Hypothalamus (tissue), 51 donors: Measurements from ENCODE around the gene EIF2D.

Experiments
- DNase-seq, 51 donors: peaks; one replicate each; lab custom pipeline; 2025; lab: John Stamatoyannopoulos, UW

EIF2D gene

DNA sequence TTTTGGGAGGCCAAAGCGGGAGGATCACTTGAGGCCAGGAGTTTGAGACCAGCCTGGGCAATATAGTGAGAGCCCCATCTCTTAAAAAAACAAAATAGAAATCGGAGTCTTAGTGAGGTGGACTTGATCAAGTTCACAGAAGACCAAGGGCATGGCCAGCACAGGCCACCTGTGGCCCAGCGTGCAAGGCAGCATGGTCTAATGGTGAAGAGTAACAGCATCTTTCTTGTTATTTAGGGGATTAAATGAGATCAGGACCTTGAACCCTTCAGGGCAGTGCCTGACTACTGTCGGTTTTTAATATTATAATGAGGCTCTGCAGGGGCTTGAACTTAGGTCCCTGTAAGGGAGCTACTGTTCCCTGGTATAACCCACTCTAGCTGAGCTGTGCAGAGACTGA lies 38.5 kb downstream of the EIF2D start:
- DNase-seq = no peak

DNA sequence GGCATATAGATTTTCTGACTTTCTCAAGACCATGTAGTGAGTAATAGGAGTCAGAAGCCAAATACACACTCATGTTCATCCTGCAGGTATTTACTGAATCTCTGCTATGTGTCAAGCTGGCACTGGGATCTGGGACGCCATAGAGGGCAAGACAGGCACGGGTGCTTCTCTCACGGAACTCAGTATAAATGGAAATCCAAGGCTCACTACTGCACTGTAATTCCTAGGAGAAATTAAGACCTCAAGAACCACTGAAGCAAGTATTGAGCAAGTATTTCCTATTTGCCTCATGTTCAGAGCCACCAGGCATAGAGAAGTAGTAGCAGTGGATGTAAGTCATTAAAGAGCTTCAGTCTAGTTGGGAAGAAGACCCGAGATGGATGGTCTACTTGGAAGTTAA lies 38.9 kb downstream of the EIF2D start:
- no peak for DNase-seq

DNA sequence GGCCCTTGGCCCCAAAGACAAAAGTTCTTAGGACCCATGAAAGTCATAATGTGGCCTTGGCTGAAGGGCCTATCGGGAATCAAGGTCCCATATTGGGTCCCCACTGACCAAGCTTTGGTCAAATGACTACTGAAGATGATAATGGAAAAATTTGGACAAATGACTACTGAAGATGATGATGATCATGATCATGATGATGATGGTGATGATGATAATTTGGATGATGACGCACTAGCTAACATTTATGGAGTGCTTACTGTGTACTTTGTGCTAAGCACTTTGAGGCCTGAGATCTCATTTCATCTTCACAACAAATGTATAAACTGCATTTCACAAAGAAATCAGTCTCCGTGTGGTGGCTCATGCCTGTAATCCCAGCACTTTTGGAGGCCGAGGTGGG lies 39.4 kb downstream of the EIF2D start:
- no peak for DNase-seq

DNA sequence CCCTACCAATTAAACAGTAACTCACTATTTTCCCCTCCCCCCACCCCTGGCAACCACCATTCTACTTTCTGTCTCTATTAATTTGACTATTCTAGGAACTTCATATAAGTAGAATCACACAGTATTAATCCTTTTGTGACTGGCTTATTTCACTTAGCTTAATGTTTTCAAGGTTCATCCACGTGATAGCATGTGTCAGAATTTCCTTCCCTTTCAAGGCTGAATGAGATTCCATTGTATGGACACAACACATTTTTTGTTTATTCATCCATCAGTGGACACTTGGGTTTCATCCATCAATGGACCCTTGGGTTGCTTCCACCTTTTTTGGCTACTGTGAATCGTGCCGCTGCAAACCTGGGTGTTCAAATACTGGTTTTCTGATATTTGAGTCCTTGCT lies 41.7 kb downstream of the EIF2D start:
- no peak for DNase-seq

DNA sequence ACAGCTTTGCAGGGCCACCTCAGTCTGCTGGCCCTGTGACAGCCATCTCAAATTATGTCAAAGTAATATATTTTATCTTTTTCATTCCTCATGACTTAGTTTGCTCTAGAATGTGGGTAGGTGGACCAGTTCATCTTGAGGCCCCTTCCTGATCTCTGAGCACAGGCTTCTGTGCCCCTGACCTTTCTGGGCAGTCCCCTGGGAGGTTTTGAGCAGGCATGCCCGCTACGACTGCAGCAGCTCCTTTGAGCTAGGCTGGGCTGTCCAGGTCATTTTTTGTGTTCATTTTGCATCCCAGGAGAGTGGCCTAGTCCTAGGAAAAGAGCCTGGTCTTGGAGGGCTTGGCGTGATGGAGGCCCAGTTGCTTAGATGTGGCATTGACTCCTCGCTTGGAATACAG lies 42.7 kb downstream of the EIF2D start:
- no peak for DNase-seq

DNA sequence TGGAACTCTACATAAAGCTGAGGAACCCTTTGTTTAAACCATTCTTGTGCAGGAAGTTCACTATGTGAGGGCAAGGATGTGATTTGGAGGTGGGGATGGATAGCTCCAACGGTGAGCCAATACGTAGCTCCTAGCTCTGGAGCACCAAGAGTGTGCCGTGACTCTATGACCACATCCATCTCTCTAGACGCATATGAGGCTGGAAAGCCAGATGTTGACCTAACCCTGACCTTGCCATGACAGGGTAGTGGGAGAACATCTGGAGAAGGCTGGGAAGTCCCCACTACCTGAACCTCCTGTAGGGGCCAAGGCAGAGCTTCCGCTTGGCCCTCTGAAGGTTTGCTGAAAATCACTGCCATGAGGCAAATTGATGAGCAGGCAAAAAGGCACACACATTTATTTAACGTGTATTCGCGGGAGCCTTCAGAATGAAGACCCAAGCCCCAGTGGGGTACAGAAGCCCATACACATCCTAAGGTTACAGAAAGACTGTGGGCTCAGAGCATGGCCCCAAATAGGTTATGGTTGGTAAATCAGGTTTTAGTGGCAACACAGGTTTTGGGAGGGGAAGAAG lies 43.4 kb downstream of the EIF2D start:
- no peak for DNase-seq

DNA sequence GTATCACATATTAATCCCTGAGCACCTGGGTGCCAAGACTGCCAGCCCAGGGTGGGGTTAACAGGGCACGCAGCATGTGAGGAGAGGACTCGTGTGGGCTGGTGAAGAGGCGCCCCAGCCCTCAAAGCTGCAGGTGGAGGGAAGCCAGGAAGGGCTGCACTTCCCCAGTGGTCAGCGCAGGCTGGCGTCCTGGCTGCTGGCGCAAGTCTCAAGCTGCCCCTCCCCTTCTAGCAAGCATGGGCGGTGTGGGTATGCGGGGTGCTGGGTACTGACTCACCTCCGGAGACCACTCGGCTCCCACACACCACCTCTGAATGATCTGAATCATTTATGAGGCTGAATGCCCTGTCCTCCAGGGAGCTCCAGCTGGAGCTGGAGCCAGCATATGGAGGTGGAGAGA lies 44.0 kb downstream of the EIF2D start:
- no peak for DNase-seq

DNA sequence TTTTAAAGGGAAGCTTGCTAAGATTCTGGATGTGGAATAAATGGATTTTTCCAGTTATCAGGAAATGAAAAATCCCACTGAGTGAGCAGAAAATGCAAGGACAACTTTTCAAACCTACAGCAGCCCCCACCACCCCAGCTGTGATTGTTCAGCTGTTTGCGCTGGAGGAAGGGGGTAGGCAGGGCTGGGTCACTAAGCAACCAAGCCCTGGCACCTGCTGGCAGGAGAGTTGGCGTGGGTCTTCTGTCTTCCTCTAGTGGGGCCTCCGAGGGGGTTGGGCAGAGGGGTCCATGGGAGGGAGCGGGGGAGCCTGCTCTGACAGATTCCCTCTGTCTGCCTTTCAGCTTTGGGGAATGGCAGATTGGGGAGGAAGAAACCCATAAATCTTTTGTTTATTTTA lies 45.3 kb downstream of the EIF2D start:
- no peak for DNase-seq

DNA sequence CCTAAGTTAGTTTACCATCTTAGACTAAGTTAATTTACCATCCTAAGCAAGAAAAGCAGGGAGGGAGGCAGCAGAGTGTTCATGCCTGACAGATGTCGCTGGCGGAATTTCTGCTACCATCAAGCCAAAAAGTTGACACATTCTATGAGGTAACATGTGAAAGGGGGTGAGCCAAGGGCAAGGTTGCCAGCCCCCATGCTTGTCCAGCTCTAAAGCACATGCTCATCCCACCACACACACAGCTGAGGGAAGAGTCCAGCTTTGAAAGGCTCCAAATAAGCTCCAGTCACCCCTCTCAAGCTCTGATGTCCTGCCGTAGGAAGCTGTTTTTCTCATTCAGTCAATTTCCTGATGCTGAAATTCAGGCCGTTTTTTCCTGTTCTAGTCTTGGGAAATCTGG lies 46.3 kb downstream of the EIF2D start:
- DNase-seq = no peak

DNA sequence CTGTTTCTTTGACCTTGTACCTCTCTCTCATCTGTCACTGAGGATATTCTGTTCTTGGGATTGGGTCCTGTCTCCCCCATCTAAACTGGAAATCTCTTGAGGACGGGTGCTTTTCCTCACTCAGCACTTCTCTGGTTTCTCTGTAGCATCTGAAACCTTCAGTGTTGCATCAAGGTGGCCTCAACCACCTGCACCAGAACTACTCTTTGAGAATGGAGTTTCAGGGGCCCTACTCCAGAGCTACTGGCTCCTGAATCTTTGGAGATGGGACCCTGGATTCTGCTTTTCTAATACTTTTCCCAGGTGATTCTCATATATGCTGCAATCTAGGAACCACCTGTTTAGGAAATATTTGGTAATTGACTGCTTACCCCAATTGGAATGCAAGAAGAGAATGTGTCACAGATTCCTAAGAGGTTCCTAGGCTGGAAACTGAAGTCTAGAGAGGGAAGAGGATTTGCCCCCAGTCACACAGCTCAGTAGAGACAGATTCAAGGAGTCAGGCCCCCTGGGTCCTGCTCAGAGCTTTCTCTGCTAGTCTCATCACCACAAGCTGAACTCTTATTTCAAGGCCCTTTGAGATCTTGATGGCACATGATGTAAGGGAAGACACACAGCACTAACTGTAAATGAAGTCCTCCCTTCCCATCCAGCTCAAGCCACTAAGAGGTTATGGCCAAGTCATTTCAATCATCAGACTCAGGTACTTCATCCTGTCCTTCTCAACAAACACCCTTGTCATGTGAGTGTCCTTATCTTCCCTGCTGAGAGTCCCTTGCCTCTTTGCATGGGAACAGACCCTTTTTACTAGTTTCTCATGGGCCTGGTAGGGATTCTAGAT lies 48.7 kb downstream of the EIF2D start:
- no peak for DNase-seq

DNA sequence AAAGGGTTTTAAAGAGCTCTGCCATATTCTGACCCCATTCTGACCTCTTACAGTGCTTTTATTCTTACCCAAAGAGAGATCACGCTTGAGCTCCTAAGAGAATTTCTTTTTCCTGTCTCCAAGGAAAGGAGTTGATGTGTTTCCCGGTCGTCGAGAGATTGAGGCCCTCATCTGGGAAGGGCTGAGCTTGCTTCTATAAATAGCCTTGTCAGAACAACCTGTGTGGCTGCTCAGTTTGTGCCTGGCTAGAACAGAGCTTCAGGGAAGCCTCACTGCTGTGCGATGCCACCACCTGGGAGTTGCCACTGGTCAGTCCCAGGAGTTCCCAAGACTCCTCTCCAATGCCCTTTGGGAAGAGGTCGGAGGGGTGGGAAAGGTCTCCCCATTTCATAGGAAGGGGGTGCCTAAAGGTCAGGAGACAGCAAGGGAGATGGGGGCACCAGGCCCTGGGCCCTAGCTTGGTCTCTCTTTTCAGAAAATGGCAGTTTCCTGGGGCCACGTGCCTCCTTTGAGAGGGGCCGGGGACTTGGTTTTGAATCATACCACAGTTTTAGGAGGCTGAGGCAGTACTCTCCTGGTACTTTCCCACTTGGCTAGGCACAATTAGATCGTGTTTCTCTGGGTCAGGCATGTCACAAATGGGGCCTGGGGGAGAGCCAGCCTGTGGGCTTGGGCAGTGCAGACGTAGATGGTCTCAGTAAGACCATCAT lies 52.1 kb downstream of the EIF2D start:
- peak in 1 of 51 donors; percentile 24 for DNase-seq

DNA sequence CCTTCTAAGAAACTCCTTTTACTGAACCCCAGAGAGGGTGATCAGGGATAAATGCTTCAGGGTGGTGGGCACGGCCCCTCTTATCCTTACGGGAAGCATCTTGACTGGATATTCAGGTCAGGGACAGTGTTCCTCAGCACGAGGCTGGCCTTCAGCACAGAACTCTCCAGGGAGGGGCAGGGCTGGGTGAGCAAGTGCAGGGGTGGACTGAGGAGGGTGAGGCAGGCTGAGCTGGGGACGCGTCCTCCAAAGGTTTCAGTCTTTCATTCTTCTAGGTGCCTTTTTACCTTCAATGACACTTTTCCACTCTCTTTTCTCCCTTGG lies 52.6 kb downstream of the EIF2D start:
- DNase-seq = peak in 1 of 51 donors; percentile 3

DNA sequence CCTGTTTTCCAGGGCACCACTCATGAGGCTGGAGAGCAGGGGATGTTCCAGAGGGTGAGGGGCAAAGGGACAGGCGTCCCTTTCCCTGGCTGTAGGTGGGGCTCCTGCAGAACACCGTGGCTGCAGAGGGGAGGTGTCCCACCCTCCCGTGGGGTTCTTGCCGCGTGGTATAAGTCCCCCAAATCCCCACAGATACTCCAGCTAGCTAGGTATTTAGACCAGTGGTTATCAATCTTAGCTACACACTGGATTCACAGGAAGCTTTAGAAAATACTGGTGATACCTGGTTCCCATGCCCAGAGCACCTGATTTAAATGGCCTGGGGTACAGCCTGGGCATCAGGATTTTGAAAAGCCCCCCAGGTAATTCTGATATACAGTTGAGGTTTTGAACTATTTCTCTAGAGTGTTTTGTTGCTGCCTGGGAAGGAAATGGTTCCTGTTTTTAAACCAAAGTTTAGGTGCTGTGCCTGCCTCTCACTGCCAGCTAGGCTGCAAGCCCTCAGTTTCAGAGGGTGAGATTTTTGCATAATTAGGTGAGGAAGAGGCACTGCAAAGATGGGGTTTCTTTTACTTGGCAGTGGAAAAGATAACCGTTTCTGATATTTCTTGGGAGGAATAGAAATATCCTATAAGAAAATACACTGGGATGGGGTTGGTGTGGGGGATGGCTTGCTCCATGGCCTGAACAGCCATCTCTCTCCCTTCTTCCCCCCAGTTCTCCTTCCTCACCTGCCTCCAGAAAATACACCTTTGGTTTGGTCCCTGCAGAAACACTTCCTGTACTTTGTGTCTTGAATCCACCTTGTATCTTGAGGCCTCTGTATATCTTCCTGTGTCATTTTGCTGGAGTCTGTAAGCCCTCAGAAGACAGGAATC lies 53.2 kb downstream of the EIF2D start:
- no peak for DNase-seq

DNA sequence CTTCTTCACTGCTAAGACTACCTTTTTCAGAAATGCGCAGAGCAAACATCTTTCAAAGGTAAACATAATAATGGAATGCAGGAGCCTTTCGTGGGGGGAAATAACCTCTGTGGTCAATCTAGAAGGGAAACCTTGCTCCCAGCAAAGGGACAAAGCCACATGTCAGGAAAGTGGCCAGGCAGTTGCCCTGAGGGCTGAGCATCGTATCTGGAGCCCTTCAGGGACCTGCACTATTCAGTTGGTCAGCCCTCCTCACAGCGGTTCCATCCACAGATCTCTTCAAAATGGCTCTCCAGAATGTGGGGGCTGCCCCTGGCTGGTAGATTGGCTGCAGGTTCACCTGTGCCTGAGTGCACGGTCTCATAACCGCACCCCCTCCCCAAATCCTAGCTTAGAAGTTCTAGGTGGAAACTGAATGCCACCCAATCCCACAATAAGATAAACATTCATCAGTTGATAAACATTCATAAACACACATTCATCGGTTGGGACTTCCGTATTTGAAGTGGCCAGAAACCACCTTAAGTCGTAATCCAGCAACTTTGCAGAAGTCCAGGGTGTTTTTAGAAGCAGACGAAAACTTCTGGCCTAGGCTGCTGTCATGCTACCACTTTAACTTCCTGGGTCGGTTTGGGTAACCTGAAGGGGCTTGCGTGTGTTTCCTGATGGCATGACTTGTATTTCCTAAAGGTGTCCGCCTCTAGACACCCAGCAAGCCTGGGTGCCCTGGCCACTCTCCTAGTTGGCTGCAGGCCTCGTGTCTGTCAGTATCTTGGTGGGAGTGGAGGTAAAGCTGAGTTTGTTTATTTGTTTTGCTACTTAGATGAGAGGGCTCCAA lies 54.4 kb downstream of the EIF2D start:
- DNase-seq = peak in 2 of 51 donors; percentile 12 to 34

DNA sequence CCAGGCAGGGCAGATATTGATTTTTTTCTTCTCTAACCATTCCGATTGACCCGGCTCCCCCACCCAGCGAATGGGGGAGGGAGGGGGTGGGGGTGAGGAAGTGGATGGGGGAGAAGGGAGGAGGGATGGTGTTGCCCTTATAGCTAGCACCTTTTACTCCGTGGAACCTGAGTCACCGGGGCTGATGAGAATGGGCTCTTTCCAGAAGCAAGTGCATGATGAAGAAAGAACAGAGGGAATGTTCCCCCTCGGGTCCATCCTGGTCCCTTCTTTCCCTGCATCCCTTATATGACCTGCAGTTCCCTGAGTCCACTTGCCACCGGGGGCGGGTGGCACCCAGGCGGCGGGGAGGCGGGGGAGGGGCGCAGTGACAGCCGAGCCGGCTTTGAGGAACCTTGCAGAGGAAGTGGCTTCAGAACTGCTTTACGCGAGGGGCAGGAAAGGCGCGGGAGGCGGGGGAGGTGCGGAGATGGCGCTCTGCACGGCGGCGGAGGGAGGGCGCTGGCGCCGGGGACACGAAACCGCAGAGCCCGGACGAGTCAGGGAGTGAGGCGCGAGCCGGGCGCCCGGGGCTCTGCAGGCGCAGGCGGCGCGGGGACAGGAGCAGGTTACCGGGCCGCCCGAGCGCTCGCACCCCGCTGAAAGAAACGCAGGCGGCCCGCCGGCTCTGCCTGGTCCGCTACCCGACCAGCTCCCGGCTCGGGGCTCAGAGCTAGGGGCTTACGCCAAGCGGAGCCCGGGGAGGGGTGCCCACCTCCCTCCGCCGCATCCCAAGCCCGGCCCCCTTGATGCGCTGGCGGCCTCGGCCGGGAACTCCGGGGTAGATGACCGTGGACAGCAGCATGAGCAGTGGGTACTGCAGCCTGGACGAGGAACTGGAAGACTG lies 55.3 kb downstream of the EIF2D start:
- peak in 47 of 51 donors; percentile 16 to 73 (median 51) for DNase-seq

DNA sequence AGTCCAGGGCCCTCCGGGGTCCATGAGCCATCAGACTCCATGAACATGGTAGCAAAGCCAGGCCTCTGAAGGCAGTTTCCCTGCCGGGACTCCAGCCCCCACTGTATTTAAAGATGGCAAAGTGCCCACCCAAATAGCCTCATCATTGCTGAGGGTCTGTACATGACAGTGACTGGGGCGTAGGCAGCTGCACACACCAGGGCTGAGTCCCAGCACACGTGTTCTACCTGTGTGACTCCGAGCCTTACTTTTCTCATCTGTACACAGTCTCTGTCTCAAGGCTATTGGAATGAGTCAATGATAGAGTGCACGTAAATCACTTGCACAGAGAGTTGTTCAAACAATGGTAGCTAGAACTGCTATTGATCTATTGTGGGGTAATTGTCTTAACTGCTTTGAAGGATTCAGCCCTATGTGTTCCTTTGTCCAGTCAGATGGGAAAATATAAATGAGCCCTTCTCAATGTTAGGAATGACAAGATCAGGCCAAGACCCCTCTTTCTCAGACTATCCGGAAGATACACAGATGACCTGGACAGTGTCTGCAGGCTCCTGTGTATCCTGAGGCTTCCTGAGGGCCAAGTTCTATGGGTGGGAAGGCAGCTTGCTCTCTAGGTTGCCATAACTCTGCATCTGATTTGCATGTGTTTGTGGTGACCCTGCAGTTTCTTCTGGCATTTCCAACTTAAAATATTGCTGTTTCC lies 56.1 kb downstream of the EIF2D start:
- no peak for DNase-seq

DNA sequence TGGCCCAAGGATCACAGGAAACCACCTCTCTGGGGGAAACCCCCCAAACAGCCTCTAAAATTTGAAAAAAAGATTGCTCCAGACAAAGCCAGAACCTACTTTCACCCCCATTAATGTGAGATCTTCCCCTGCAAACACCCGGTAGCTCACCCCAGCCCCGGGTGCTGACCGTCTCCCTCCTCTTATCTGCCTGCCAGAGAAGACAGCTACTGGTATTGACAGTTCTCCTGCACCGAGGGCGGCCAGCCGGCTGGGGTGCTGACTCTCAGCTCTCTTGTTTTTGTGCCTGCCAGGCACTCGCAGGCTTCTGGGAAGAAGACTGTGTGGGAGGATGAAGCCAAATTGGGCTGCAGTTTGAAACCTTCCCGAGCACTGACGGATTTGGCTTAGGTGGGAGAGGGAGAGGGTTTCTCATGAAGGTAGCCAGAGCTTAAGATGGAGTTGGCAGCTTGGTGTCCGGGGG lies 56.8 kb downstream of the EIF2D start:
- DNase-seq = peak in 28 of 51 donors; percentile 7 to 65 (median 22)
